Activated CD8-positive, alpha-beta T cell treated with anti-CD3 and anti-CD28 coated beads for 36 hours (primary cell): Measurements from ENCODE around the gene STXBP4. TPM values are rescaled to one million over a fixed set of nuclear protein-coding genes. Genes with fewer than 3 reads are reported as not detected.

Experiments
- ATAC-seq: fragments of 200-7000 bp; cut with Tn5 transposase; one replicate; pipeline ENCODE4 v1.10.0; 2021; ENCODE audit warnings: mild to moderate bottlenecking, moderate library complexity
- CTCF ChIA-PET: fragments of 350-600 bp; sonication (Branson Sonifier 250); formaldehyde crosslinking; loops from one replicate; lab custom pipeline; 2021; ENCODE audit warnings: antibody characterized with exemption; lab: Charles Lee
- POLR2A ChIA-PET: fragments of 350-600 bp; sonication (Branson Sonifier 250); formaldehyde crosslinking; loops from one replicate; lab custom pipeline; 2021; ENCODE audit warnings: antibody characterized with exemption; lab: Charles Lee
- DNase-seq: peaks from one replicate; pipeline ENCODE4 v3.0.0-alpha.2; 2020
- H3K27ac Mint-ChIP-seq: one replicate; pipeline ENCODE4 v1.8.0; 2021; ENCODE audit warnings: mild to moderate bottlenecking, mixed read lengths
- H3K27me3 Mint-ChIP-seq: one replicate; pipeline ENCODE4 v1.8.0; 2021; ENCODE audit warnings: mixed read lengths
- H3K36me3 Mint-ChIP-seq: one replicate; pipeline ENCODE4 v1.8.0; 2021; ENCODE audit warnings: low read depth, mixed read lengths
- H3K4me1 Mint-ChIP-seq: one replicate; pipeline ENCODE4 v1.8.0; 2021; ENCODE audit warnings: low read depth, mixed read lengths
- H3K4me3 Mint-ChIP-seq: one replicate; pipeline ENCODE4 v1.8.0; 2021; ENCODE audit warnings: mild to moderate bottlenecking, moderate library complexity, mixed read lengths
- H3K9me3 Mint-ChIP-seq: one replicate; pipeline ENCODE4 v1.8.0; 2021; ENCODE audit warnings: mixed read lengths
- CTCF ChIP-seq: fragments of 200-600 bp; IDR thresholded peaks from one replicate; pipeline ENCODE4 v1.8.0; 2022; ENCODE audit warnings: antibody characterized with exemption, mild to moderate bottlenecking
- intact Hi-C: fragments of 100-400 bp; cut with micrococcal nuclease; formaldehyde crosslinking; loops from one replicate; pipeline ENCODE4 v1.10.0; 2022
- total RNA-seq, 2 experiments: library from RNA; stranded (reverse); gene quantifications; one replicate each; pipeline ENCODE4 v1.2.3, GENCODE V29; 2021

The STXBP4 gene
- total RNA-seq, 2 experiments from 2014 or later, result 4.8 to 6.4 TPM

GRCh38 chr17:55219459-55219858, 250.9 kb downstream of the STXBP4 start:
- ATAC-seq (no peak), DNase-seq (no peak)
- ChIA-PET CTCF (no interaction called here), POLR2A (interaction anchor here (1.1 kb wide), 1 partner anchor 10 kb away, joined by 3 read pairs; no protein-coding TSS in a partner anchor)
- Mint-ChIP-seq H3K4me3 (no peak overlapping the region), H3K27ac (no peak overlapping the region), H3K36me3 (no peaks in the 10 kb centered on the region), H3K4me1 (no peaks in the 10 kb centered on the region), H3K27me3 (peaks cover 5% of the 10 kb centered on the region), H3K9me3 (no peaks in the 10 kb centered on the region)
- no peak for TF ChIP-seq CTCF
- intact Hi-C loops, result no loop called here

GRCh38 chr17:55219934-55220333, 251.4 kb downstream of the STXBP4 start:
- peaks cover 5% of the 10 kb centered on the region for H3K27me3 Mint-ChIP-seq
- ATAC-seq, result no peak
- CTCF ChIA-PET, result no interaction called here
- intact Hi-C loops, result no loop called here
- TF ChIP-seq CTCF, result no peak
- H3K4me1 Mint-ChIP-seq, result no peaks in the 10 kb centered on the region
- no peak overlapping the region for H3K4me3 Mint-ChIP-seq
- POLR2A ChIA-PET, result interaction anchor here (1.1 kb wide), 1 partner anchor 11 kb away, joined by 3 read pairs; no protein-coding TSS in a partner anchor
- no peak for DNase-seq
- no peaks in the 10 kb centered on the region for H3K9me3 Mint-ChIP-seq
- no peaks in the 10 kb centered on the region for H3K36me3 Mint-ChIP-seq
- no peak overlapping the region for H3K27ac Mint-ChIP-seq

Other genes starting within 250 kb of the STXBP4 start
- not detected for gene TOM1L1, start 67.9 kb upstream of the STXBP4 start, total RNA-seq
- gene COX11, start 111 bp upstream of the STXBP4 start, total RNA-seq, result 10 to 100 TPM; 44.9 to 46.8 TPM